Vagina (tissue), 2 donors: ENCODE data around the gene RBM19. TPM values are rescaled to one million over a fixed set of nuclear protein-coding genes. Genes with fewer than 3 reads are reported as not detected.

Experiments
- DNase-seq, 2 donors: peaks; one replicate each; pipeline ENCODE4 v3.0.0-alpha.2; 2017; ENCODE audit errors: extremely low spot score in 2 of 2
- H3K27ac ChIP-seq: fragments of 200-600 bp; sonication (generic); one replicate; pipeline ENCODE4 v1.5.1; 2019
- H3K27me3 ChIP-seq: fragments of 200-600 bp; sonication (generic); one replicate; pipeline ENCODE4 v1.5.1; 2019
- H3K36me3 ChIP-seq, 2 donors: fragments of 200-600 bp; sonication (generic); one replicate each; pipeline ENCODE4 v1.5.1; 2017 to 2019
- H3K4me1 ChIP-seq: fragments of 200-600 bp; sonication (generic); one replicate; pipeline ENCODE4 v1.5.1; 2019
- H3K4me3 ChIP-seq, 2 donors: fragments of 200-600 bp; sonication (generic); 1 replicate in 1 of 2; 2 replicates in 1 of 2; pipeline ENCODE4 v1.5.1; 2016 to 2019
- H3K9me3 ChIP-seq: fragments of 200-600 bp; sonication (generic); one replicate; pipeline ENCODE4 v1.5.1; 2019
- CTCF ChIP-seq, 3 experiments: fragments of 450-650 bp in 2 of 3; fragments of 200-600 bp in 1 of 3; sonication (generic) in 1 of 3; IDR thresholded peaks; one replicate each; pipeline ENCODE4 v1.5.1; 2017 to 2019; ENCODE audit warnings: antibody characterized with exemption in 3 of 3, mild to moderate bottlenecking in 2 of 3, moderate library complexity in 2 of 3
- POLR2A ChIP-seq, 2 donors: fragments of 450-650 bp; IDR thresholded peaks; one replicate each; pipeline ENCODE4 v1.6.1; 2017; ENCODE audit warnings: antibody characterized with exemption in 2 of 2, mild to moderate bottlenecking in 2 of 2, moderate library complexity in 2 of 2
- POLR2AphosphoS5 ChIP-seq, 2 donors: sonication (generic); formaldehyde crosslinking; IDR thresholded peaks; one replicate each; pipeline ENCODE4 v1.9.0; 2017; ENCODE audit warnings: antibody characterized with exemption in 2 of 2, mild to moderate bottlenecking in 2 of 2, low read depth in 1 of 2; ENCODE audit not compliant: insufficient read depth in 1 of 2
- intact Hi-C: fragments of 100-400 bp; cut with DNase I; formaldehyde crosslinking; loops from one replicate; pipeline ENCODE4 v1.15.1; 2023
- total RNA-seq: library from RNA; depleted of rRNA; stranded (reverse); fragments of >200 nt; gene quantifications from one replicate; pipeline ENCODE4 v1.2.3, GENCODE V29; 2016

The RBM19 gene
- total RNA-seq, 1 donor from 2014 or later = 25.5 TPM

GRCh38 chr12:113955109-113955970, 10.8 kb downstream of the RBM19 start:
- peaks cover 0 to 85% of the 10 kb centered on the region in 2 donors for H3K36me3 ChIP-seq
- no peaks in the 10 kb centered on the region for H3K9me3 ChIP-seq
- H3K27me3 ChIP-seq = no peaks in the 10 kb centered on the region
- TF ChIP-seq POLR2A (IDR thresholded peaks at IDR 0.05) (no peak), CTCF (IDR thresholded peaks at IDR 0.05) (no peak), POLR2AphosphoS5 (IDR thresholded peaks at IDR 0.05; ENCODE audit: insufficient read depth in 1 of 2, low read depth in 1 of 2) (no peak)
- no peak overlapping the region for H3K27ac ChIP-seq
- no peaks in the 10 kb centered on the region for H3K4me1 ChIP-seq
- H3K4me3 ChIP-seq = no peak overlapping the region
- intact Hi-C loops = no loop called here
- DNase-seq = no peak

- Histone ChIP-seq H3K27ac (no peak overlapping the region), H3K4me1 (no peaks in the 10 kb centered on the region), H3K36me3 (peaks cover 0 to 84% of the 10 kb centered on the region in 2 donors), H3K4me3 (no peak overlapping the region), H3K27me3 (no peaks in the 10 kb centered on the region), H3K9me3 (no peaks in the 10 kb centered on the region)
- no peak for TF ChIP-seq CTCF (IDR thresholded peaks at IDR 0.05)
- no peak for TF ChIP-seq POLR2AphosphoS5 (IDR thresholded peaks at IDR 0.05; ENCODE audit: insufficient read depth in 1 of 2, low read depth in 1 of 2)
- no peak for TF ChIP-seq POLR2A (IDR thresholded peaks at IDR 0.05)
- DNase-seq = no peak
- intact Hi-C loops = no loop called here
These were observed 11.6 kb downstream of the RBM19 start for GRCh38 chr12:113954547-113954946.

GRCh38 chr12:113950873-113951272, 15.3 kb downstream of the RBM19 start:
- Histone ChIP-seq H3K9me3 (no peaks in the 10 kb centered on the region), H3K4me3 (no peak overlapping the region), H3K27me3 (no peaks in the 10 kb centered on the region), H3K36me3 (peaks cover 0 to 96% of the 10 kb centered on the region in 2 donors), H3K27ac (no peak overlapping the region), H3K4me1 (no peaks in the 10 kb centered on the region)
- no peak for DNase-seq
- intact Hi-C loops = no loop called here
- TF ChIP-seq POLR2AphosphoS5 (IDR thresholded peaks at IDR 0.05; ENCODE audit: insufficient read depth in 1 of 2, low read depth in 1 of 2) (no peak), POLR2A (IDR thresholded peaks at IDR 0.05) (no peak), CTCF (IDR thresholded peaks at IDR 0.05) (no peak)

- peaks cover 0 to 96% of the 10 kb centered on the region in 2 donors for H3K36me3 ChIP-seq
These were observed 16.5 kb downstream of the RBM19 start for GRCh38 chr12:113949321-113950305.

More at GRCh38 chr12:113949321-113950305, 16.5 kb downstream of the RBM19 start:
- no peak for DNase-seq
- Histone ChIP-seq H3K4me1 (no peaks in the 10 kb centered on the region), H3K27ac (no peak overlapping the region), H3K9me3 (no peaks in the 10 kb centered on the region), H3K4me3 (no peak overlapping the region), H3K27me3 (no peaks in the 10 kb centered on the region)
- no peak for TF ChIP-seq POLR2A (IDR thresholded peaks at IDR 0.05)
- TF ChIP-seq POLR2AphosphoS5 (IDR thresholded peaks at IDR 0.05; ENCODE audit: insufficient read depth in 1 of 2, low read depth in 1 of 2) = no peak
- no peak for TF ChIP-seq CTCF (IDR thresholded peaks at IDR 0.05)
- intact Hi-C loops = no loop called here
